Smooth muscle cell (in vitro differentiated cells): Measurements from ENCODE around the gene SLC25A30. TPM values are rescaled to one million over a fixed set of nuclear protein-coding genes. Genes with fewer than 3 reads are reported as not detected.

Source experiments
- DNase-seq: peaks from one replicate; lab custom pipeline; 2025; ENCODE audit not compliant: unreplicated experiment; lab: John Stamatoyannopoulos, UW
- H2AFZ ChIP-seq: fragments of 200-600 bp; sonication (generic); 2 replicates; pipeline ENCODE4 v1.6.0; 2016; ENCODE audit warnings: antibody characterized with exemption, low read depth, mild to moderate bottlenecking
- H3F3A ChIP-seq: fragments of 200-600 bp; sonication (generic); 2 replicates; pipeline ENCODE4 v1.6.0; 2017; ENCODE audit warnings: antibody characterized with exemption, low read depth
- H3K27ac ChIP-seq: fragments of 200-600 bp; sonication (generic); 2 replicates; pipeline ENCODE4 v1.5.1; 2016; ENCODE audit warnings: low read depth, mild to moderate bottlenecking
- H3K27me3 ChIP-seq: fragments of 200-600 bp; sonication (generic); 2 replicates; pipeline ENCODE4 v1.6.1; 2016; ENCODE audit warnings: low read depth, mild to moderate bottlenecking
- H3K36me3 ChIP-seq: fragments of 200-600 bp; sonication (generic); 2 replicates; pipeline ENCODE4 v1.5.1; 2016; ENCODE audit warnings: low read depth
- H3K4me1 ChIP-seq: fragments of 200-600 bp; sonication (generic); 2 replicates; pipeline ENCODE4 v1.5.1; 2016; ENCODE audit warnings: low read depth
- H3K4me2 ChIP-seq: fragments of 200-600 bp; sonication (generic); 2 replicates; pipeline ENCODE4 v1.6.0; 2016; ENCODE audit warnings: mild to moderate bottlenecking
- H3K4me3 ChIP-seq: fragments of 200-600 bp; sonication (generic); 2 replicates; pipeline ENCODE4 v1.5.1; 2016; ENCODE audit warnings: mild to moderate bottlenecking
- H3K79me2 ChIP-seq: fragments of 200-600 bp; sonication (generic); 2 replicates; pipeline ENCODE4 v1.6.0; 2016; ENCODE audit warnings: low read depth, mild to moderate bottlenecking
- H3K9ac ChIP-seq: fragments of 200-600 bp; sonication (generic); 2 replicates; pipeline ENCODE4 v1.6.0; 2016; ENCODE audit warnings: low read depth
- H3K9me3 ChIP-seq: fragments of 200-600 bp; sonication (generic); replicated peaks from 2 replicates; pipeline ENCODE4 v1.5.1; 2016; ENCODE audit warnings: low read depth
- H4K20me1 ChIP-seq: fragments of 200-600 bp; sonication (generic); 2 replicates; pipeline ENCODE4 v1.6.0; 2016; ENCODE audit warnings: low read depth
- WGBS: methylation state at CpG from one replicate; pipeline ENCODE4 v1.1.7; 2016; ENCODE audit warnings: low lambda C conversion rate; 5-methylcytosine and 5-hydroxymethylcytosine counted together
- polyA plus RNA-seq: library from polyadenylated mRNA; unstranded; fragments of >200 nt; fragmentation: Nextera tagmentation; extraction: Ambion mirVana; gene quantifications from 2 replicates; pipeline ENCODE4 v1.2.1, GENCODE V29; 2016
- total RNA-seq: library from RNA; depleted of rRNA; stranded (reverse); fragments of >200 nt; gene quantifications from 2 replicates; pipeline ENCODE4 v1.2.3, GENCODE V29; 2014
- TF ChIP-seq, protein P1 (sequence below): fragments of 200-600 bp; sonication (generic); IDR thresholded peaks from 2 replicates; pipeline ENCODE4 v1.5.1; 2017; ENCODE audit warnings: borderline replicate concordance, mild to moderate bottlenecking, antibody characterized with exemption; ENCODE audit not compliant: insufficient read depth, poor library complexity, severe bottlenecking

The SLC25A30 gene, protein sequence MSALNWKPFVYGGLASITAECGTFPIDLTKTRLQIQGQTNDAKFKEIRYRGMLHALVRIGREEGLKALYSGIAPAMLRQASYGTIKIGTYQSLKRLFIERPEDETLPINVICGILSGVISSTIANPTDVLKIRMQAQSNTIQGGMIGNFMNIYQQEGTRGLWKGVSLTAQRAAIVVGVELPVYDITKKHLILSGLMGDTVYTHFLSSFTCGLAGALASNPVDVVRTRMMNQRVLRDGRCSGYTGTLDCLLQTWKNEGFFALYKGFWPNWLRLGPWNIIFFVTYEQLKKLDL
- total RNA-seq (6.8 and 7.6 TPM in 2 replicates), polyA plus RNA-seq (1.3 and 2.2 TPM in 2 replicates)

DNA sequence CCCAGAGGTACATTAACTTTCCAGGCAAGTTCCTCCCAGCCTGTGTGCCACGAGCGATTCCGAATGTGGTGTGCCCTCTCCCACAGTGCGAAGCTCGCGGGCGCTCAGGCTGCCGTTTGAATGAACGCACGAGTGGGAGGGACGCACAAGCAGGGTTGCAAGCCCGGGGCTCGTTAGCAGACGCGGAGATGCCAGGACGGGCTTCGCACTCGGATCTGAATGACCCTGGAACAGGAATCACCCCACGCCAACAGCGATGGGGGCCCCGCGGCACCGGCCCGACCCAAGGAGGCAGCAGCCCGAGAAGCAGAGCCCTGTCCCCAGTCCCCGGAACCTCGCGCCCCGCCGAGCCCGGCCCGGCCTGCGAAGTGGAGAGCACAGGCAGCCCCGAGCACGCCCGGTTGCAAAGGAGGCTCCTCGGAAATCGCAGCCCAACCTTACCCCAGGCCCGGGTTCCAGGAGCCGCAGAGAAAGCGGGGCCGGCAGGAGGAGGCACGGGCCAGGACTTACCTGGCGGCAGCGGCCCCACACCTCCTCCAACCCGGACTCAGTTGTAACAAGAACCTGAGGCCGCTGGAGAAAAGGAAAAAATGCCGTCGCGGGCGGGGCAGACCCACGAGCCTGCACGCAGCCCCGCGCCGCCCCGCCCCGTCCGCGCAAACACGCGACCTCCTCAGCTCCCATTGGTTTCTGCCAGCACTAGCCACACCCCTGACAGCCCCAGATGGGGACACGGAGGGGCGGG, at the start of gene SLC25A30:
Gene SLC25A30, minus strand, starts transcription at position 584 of the 745 bp plus-strand sequence. CDS start 6,948 bp downstream, outside the sequence.
- Histone ChIP-seq H3K27ac (peak within 1 kb of the TSS; percentile 49), H3K4me3 (peak within 1 kb of the TSS; percentile 68)
- 2% methylated on average over 61 of the region's 64 CpGs for WGBS

GRCh38 chr13:45466359-45466758, 48.2 kb upstream of the SLC25A30 start:
- H3K4me1 ChIP-seq, result peaks cover 12% of the 10 kb centered on the region
- 96% methylated on average over 4 of the region's 4 CpGs for WGBS
- peak overlapping the region; percentile 92 for H3K4me3 ChIP-seq
- peaks cover 66% of the 10 kb centered on the region for H3K79me2 ChIP-seq
- TF ChIP-seq, protein P1, sequence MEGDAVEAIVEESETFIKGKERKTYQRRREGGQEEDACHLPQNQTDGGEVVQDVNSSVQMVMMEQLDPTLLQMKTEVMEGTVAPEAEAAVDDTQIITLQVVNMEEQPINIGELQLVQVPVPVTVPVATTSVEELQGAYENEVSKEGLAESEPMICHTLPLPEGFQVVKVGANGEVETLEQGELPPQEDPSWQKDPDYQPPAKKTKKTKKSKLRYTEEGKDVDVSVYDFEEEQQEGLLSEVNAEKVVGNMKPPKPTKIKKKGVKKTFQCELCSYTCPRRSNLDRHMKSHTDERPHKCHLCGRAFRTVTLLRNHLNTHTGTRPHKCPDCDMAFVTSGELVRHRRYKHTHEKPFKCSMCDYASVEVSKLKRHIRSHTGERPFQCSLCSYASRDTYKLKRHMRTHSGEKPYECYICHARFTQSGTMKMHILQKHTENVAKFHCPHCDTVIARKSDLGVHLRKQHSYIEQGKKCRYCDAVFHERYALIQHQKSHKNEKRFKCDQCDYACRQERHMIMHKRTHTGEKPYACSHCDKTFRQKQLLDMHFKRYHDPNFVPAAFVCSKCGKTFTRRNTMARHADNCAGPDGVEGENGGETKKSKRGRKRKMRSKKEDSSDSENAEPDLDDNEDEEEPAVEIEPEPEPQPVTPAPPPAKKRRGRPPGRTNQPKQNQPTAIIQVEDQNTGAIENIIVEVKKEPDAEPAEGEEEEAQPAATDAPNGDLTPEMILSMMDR, result no peak
- no peaks in the 10 kb centered on the region for H3K9me3 ChIP-seq
- H2AFZ ChIP-seq, result no peak overlapping the region
- no peak overlapping the region for H3K9ac ChIP-seq
- no peak for DNase-seq
- peak overlapping the region; percentile 97 for H3K4me2 ChIP-seq
- H3F3A ChIP-seq, result peaks cover 11% of the 10 kb centered on the region
- H3K27me3 ChIP-seq, result peaks cover 6% of the 10 kb centered on the region
- H3K27ac ChIP-seq, result no peak overlapping the region
- peaks cover 60% of the 10 kb centered on the region for H4K20me1 ChIP-seq
- H3K36me3 ChIP-seq, result no peaks in the 10 kb centered on the region

More for the DNA sequence above, at the start of gene SLC25A30:
- Histone ChIP-seq H3K9me3 (no peaks in the 10 kb centered on the region), H3K27me3 (no peaks in the 10 kb centered on the region), H3K36me3 (no peaks in the 10 kb centered on the region), H3F3A (no peaks in the 10 kb centered on the region), H3K9ac (peak within 1 kb of the TSS; percentile 28), H3K79me2 (no peaks in the 10 kb centered on the region), H3K4me2 (peak within 1 kb of the TSS; percentile 86), H4K20me1 (no peaks in the 10 kb centered on the region), H2AFZ (peak within 1 kb of the TSS; percentile 93), H3K4me1 (no peaks in the 10 kb centered on the region)
- TF ChIP-seq, protein P1, result no peak
- peak; percentile 79 for DNase-seq

DNA sequence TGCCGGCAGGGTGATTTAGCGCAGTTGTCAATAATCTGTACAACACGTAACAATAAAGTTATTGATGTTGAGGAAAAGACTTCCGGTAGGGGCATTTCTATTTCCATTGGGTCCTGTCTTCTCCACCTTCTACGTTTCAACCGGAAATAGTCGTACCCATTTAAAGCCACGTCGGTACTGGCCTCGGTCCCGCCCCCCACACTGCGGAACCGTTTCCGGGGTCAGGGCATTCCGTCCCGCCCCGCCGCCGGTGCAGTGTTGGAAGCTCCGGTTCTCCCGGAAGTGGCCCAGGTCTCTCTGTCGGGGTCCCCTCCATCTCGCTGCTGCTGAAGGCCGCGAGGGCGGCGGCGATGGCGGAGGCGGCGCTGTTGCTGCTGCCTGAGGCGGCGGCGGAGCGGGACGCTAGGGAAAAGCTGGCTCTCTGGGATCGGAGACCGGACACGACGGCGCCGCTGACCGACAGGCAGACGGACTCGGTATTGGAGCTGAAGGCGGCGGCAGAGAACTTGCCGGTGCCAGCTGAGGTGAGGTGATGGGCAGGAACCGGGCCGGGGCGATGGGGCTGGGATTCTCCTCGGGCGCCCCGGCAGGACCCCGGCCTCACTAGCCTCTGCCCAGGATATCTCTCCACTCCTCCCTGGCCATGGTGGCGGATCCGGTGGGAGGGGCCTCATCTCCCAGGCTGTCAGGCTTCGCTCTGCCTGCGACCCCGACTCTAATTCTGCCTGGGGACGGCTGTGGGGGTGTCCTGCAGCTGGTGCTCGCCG, 46.7 kb upstream of the SLC25A30 start, which contains the start of gene COG3:
Gene COG3, plus strand, starts transcription at position 253 of the 767 bp plus-strand sequence. Its CDS starts 98 bp downstream, at position 351.
- Histone ChIP-seq H4K20me1 (peaks cover 45% of the 10 kb centered on the region), H3K4me3 (peak within 1 kb of the TSS; percentile 92), H3K9me3 (no peaks in the 10 kb centered on the region), H3K36me3 (no peaks in the 10 kb centered on the region), H3K4me1 (peaks cover 12% of the 10 kb centered on the region), H3K27me3 (peaks cover 18% of the 10 kb centered on the region), H3K27ac (peak within 1 kb of the TSS; percentile 91), H2AFZ (peak within 1 kb of the TSS; percentile 69), H3F3A (peaks cover 11% of the 10 kb centered on the region), H3K4me2 (peak within 1 kb of the TSS; percentile 97), H3K9ac (peak within 1 kb of the TSS; percentile 95), H3K79me2 (peaks cover 51% of the 10 kb centered on the region)
- DNase-seq, result peak; percentile 69
- under 1% methylated on average over 63 of the region's 63 CpGs for WGBS
- TF ChIP-seq, protein P1, result no peak
